PC-9 (cell line): ENCODE data around the gene CAMTA1. TPM values are rescaled to one million over a fixed set of nuclear protein-coding genes. Genes with fewer than 3 reads are reported as not detected.

Source experiments
- BruUV-seq: library from RNA; stranded (reverse); fragments of 400-500 nt; replicated peaks from 2 replicates; lab custom pipeline; 2021; lab: Mats Ljungman, UMichigan
- CTCF ChIA-PET: fragments of 300-600 bp; sonication (Branson Sonifier 250); formaldehyde crosslinking; loops from one replicate; lab custom pipeline; 2022; ENCODE audit warnings: antibody characterized with exemption; lab: Charles Lee
- POLR2A ChIA-PET: fragments of 300-600 bp; sonication (Branson Sonifier 250); formaldehyde crosslinking; loops from one replicate; lab custom pipeline; 2022; ENCODE audit warnings: antibody characterized with exemption; ENCODE audit not compliant: unreplicated experiment; lab: Charles Lee
- DNase-seq, 2 experiments: peaks; one replicate each; pipeline versions ENCODE4 v3.0.0 to v3.0.0-alpha.2; 2015 to 2022; ENCODE audit warnings: mixed read lengths in 1 of 2
- H2AFZ ChIP-seq: fragments of 200-600 bp; sonication (generic); 2 replicates; pipeline ENCODE4 v1.8.1; 2017; ENCODE audit warnings: antibody characterized with exemption
- H3F3A ChIP-seq: fragments of 200-600 bp; sonication (generic); 2 replicates; pipeline ENCODE4 v1.8.1; 2017; ENCODE audit warnings: antibody characterized with exemption, mild to moderate bottlenecking, low read depth; ENCODE audit not compliant: insufficient read depth
- H3K27ac ChIP-seq: fragments of 200-600 bp; sonication (generic); 2 replicates; pipeline ENCODE4 v1.6.1; 2016; ENCODE audit warnings: mixed run types
- H3K27me3 ChIP-seq: fragments of 200-600 bp; sonication (generic); 2 replicates; pipeline ENCODE4 v1.6.1; 2016; ENCODE audit warnings: low read depth, mixed run types; ENCODE audit not compliant: insufficient read depth
- H3K36me3 ChIP-seq: fragments of 200-600 bp; sonication (generic); 2 replicates; pipeline ENCODE4 v1.6.1; 2016; ENCODE audit warnings: low read depth, mixed run types
- H3K4me1 ChIP-seq: fragments of 200-600 bp; sonication (generic); replicated peaks from 2 replicates; pipeline ENCODE4 v1.6.1; 2016; ENCODE audit warnings: mixed run types; ENCODE audit not compliant: insufficient read depth
- H3K4me2 ChIP-seq: fragments of 200-600 bp; sonication (generic); 2 replicates; pipeline ENCODE4 v1.6.1; 2017; ENCODE audit warnings: mixed run types
- H3K4me3 ChIP-seq: fragments of 200-600 bp; sonication (generic); 2 replicates; pipeline ENCODE4 v1.6.1; 2016; ENCODE audit warnings: mixed run types
- H3K79me2 ChIP-seq: fragments of 200-600 bp; sonication (generic); 2 replicates; pipeline ENCODE4 v1.6.1; 2017; ENCODE audit warnings: low read depth, mixed run types
- H3K9me2 ChIP-seq: fragments of 200-600 bp; sonication (generic); 2 replicates; pipeline ENCODE4 v1.8.1; 2017; ENCODE audit warnings: mild to moderate bottlenecking; ENCODE audit not compliant: insufficient read depth
- H3K9me3 ChIP-seq: fragments of 200-600 bp; sonication (generic); 2 replicates; pipeline ENCODE4 v1.8.1; 2016; ENCODE audit warnings: low read depth; ENCODE audit not compliant: insufficient read depth
- H4K20me1 ChIP-seq: fragments of 200-600 bp; sonication (generic); 2 replicates; pipeline ENCODE4 v1.8.1; 2017; ENCODE audit not compliant: insufficient read depth
- EZH2 ChIP-seq: fragments of 200-600 bp; sonication (generic); IDR thresholded peaks from 2 replicates; pipeline ENCODE4 v1.8.0; 2017; ENCODE audit warnings: antibody characterized with exemption, low read depth
- intact Hi-C: fragments of 100-400 bp; cut with micrococcal nuclease; formaldehyde crosslinking; loops from one replicate; pipeline ENCODE4 v1.10.0; 2022; ENCODE audit not compliant: unreplicated experiment
- total RNA-seq: library from RNA; stranded (reverse); gene quantifications from 2 replicates; pipeline ENCODE4 v1.2.3, GENCODE V29; 2021
- TF ChIP-seq, protein P1 (sequence below): fragments of 200-600 bp; sonication (generic); conservative IDR thresholded peaks from 2 replicates; pipeline ENCODE4 v1.6.1; 2017; ENCODE audit warnings: mixed run types, antibody characterized with exemption, mild to moderate bottlenecking, moderate library complexity

The CAMTA1 gene
- total RNA-seq, 1 experiment from 2014 or later: 72.3 TPM

DNA sequence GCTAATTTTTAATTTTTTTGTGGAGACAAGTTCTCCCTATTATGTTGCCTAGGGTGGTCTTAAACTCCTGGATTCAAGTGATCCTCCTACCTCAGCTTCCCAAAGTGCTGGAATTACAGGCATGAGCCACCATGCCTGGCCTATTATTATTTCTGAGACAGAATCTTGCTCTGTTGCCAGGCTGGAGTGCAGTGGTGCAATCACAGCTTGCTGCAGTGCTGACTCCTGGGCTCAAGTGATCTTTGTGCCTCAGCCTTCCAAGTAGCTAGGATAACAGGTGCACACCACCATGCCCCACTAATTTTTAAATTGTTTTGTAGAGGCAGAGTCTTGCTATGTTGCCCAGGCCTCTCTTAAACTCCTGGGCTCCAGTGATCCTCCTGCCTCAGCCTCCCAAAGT lies 196.3 kb downstream of the CAMTA1 start:
- Histone ChIP-seq H2AFZ (no peak overlapping the region), H3K79me2 (no peaks in the 10 kb centered on the region), H3K27ac (no peak overlapping the region), H3K9me3 (no peaks in the 10 kb centered on the region), H3K4me1 (no peaks in the 10 kb centered on the region), H3K36me3 (no peaks in the 10 kb centered on the region), H3K4me3 (no peak overlapping the region), H3K9me2 (no peaks in the 10 kb centered on the region), H4K20me1 (no peaks in the 10 kb centered on the region), H3F3A (no peaks in the 10 kb centered on the region), H3K27me3 (peaks cover 62% of the 10 kb centered on the region), H3K4me2 (no peak overlapping the region)
- ChIA-PET CTCF (no interaction called here), POLR2A (no interaction called here)
- intact Hi-C loops: no loop called here
- no TSS peak for BruUV-seq
- TF ChIP-seq, protein P1, sequence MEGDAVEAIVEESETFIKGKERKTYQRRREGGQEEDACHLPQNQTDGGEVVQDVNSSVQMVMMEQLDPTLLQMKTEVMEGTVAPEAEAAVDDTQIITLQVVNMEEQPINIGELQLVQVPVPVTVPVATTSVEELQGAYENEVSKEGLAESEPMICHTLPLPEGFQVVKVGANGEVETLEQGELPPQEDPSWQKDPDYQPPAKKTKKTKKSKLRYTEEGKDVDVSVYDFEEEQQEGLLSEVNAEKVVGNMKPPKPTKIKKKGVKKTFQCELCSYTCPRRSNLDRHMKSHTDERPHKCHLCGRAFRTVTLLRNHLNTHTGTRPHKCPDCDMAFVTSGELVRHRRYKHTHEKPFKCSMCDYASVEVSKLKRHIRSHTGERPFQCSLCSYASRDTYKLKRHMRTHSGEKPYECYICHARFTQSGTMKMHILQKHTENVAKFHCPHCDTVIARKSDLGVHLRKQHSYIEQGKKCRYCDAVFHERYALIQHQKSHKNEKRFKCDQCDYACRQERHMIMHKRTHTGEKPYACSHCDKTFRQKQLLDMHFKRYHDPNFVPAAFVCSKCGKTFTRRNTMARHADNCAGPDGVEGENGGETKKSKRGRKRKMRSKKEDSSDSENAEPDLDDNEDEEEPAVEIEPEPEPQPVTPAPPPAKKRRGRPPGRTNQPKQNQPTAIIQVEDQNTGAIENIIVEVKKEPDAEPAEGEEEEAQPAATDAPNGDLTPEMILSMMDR: no peak
- DNase-seq: no peak

DNA sequence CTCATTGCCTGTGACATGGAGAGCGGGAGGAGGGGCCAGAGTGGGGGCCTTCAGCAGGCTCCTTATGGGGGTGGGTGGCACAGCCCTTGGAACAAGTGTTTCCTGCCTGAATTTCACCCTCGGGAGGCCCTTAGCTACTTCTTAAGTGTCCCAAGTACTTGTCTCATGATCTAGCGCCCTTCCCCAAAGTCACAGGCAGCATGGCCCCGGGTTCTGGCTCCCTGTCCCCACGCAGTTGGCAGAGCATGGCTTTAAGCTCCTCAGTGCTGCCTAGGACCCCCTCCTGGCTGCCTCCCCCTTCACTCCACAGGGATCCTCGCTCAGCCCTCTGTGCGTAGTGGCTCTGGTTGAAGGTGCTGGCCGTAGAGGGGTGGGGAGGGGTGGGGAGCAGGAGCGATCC lies 197.2 kb downstream of the CAMTA1 start:
- no peak overlapping the region for H3K4me2 ChIP-seq
- BruUV-seq: no TSS peak
- TF ChIP-seq EZH2: no peak
- TF ChIP-seq, protein P1: no peak

DNA sequence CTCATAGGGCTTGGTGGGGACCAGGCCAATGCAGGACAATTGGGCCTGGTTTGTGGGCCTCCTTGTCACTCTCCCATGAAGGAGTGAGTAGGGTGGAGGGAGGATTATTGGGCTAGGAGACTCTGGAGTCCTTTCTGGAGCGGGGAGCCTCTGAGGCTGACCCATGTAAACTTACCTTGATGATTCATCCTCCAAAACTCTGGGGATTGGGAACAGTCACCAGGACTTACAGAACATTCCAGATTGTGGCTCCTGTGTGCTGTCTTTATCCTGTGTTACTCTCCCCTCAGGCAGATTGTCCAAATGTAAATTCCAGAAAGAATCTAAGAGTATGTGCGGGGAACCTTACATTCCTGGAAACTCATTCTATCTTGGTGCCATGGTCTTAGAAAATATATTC lies 197.6 kb downstream of the CAMTA1 start:
- Histone ChIP-seq H3K4me2 (no peak overlapping the region), H3K4me3 (no peak overlapping the region), H3K79me2 (no peaks in the 10 kb centered on the region), H4K20me1 (no peaks in the 10 kb centered on the region), H3K9me3 (no peaks in the 10 kb centered on the region), H3K27me3 (peaks cover 62% of the 10 kb centered on the region), H3F3A (no peaks in the 10 kb centered on the region), H3K9me2 (no peaks in the 10 kb centered on the region), H3K4me1 (no peaks in the 10 kb centered on the region), H2AFZ (no peak overlapping the region), H3K36me3 (no peaks in the 10 kb centered on the region), H3K27ac (no peak overlapping the region)
- POLR2A ChIA-PET: no interaction called here
- DNase-seq: no peak
- no TSS peak for BruUV-seq
- intact Hi-C loops: no loop called here
- TF ChIP-seq EZH2: no peak
- TF ChIP-seq, protein P1: no peak
- CTCF ChIA-PET: no interaction called here

More for the DNA sequence above, 197.2 kb downstream of the CAMTA1 start:
- ChIA-PET POLR2A (no interaction called here), CTCF (no interaction called here)
- no peaks in the 10 kb centered on the region for H3K4me1 ChIP-seq
- H3K9me3 ChIP-seq: no peaks in the 10 kb centered on the region
- no peak overlapping the region for H3K27ac ChIP-seq
- H3K36me3 ChIP-seq: no peaks in the 10 kb centered on the region
- no peak for DNase-seq
- no peaks in the 10 kb centered on the region for H4K20me1 ChIP-seq
- no peaks in the 10 kb centered on the region for H3F3A ChIP-seq
- H3K79me2 ChIP-seq: no peaks in the 10 kb centered on the region
- H3K27me3 ChIP-seq: peaks cover 62% of the 10 kb centered on the region
- no peak overlapping the region for H3K4me3 ChIP-seq
- intact Hi-C loops: no loop called here
- H3K9me2 ChIP-seq: no peaks in the 10 kb centered on the region
- H2AFZ ChIP-seq: no peak overlapping the region
